ENCODE data around the gene FIP1L1.
"Not testable (repeated sequence)": the region's sequence is repeated elsewhere in the genome, so short reads cannot be mapped to it uniquely, and the experiment has no call there.

FIP1L1 gene

GRCh38 chr4:53376900-53377299, 541 bp upstream of the FIP1L1 start:
- DNase-seq (ENCODE audit: low spot score), result no peak

GRCh38 chr4:53378171-53378482, 686 bp downstream of the FIP1L1 start:
- DNase-seq (ENCODE audit: low spot score), result no peak

DNA sequence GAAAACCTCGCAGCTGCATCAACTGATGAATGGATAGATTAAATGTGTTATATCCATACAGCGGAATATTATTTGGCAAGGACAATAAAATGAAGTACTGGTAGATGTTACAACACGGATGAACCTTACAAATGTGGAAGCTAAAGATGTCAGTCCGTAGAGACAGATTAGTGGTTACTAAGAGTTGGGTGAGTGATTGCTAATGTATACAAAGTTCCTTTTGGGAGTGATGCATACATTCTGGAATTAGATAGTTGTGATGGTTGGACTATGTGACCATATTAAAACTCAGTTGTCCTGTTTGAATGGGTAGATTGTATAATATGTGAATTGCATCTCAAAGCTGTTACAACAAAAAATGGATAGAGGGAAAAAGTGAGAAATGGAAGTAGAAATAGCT, 2.8 kb downstream of the FIP1L1 start:
- DNase-seq (ENCODE audit: low spot score), result no peak

GRCh38 chr4:53409479-53409878, 32.0 kb downstream of the FIP1L1 start:
- DNase-seq (ENCODE audit: low spot score), result not testable (repeated sequence)

DNA sequence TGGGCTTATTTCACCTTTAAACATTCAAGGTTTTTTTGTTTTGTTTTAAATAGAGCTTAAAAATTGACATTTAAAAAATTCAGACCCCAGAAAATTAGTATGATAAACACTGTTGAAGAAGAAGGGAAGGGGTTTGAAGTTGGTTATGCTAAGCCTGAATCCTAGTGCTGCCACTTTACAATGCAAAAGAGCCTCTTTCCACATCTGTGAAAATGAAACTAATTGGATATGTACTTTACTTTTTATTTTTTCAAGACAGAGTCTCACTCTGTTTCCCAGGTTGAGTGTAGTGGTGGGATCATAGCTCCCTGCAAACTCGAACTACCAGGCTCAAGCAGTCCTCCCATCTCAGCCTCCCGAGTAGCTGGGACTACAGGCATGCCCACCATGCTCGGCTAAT, 41.8 kb downstream of the FIP1L1 start:
- no peak for DNase-seq (ENCODE audit: low spot score)

- DNase-seq (ENCODE audit: low spot score), result no peak
Observed at GRCh38 chr4:53421791-53422190, 44.4 kb downstream of the FIP1L1 start.

DNA sequence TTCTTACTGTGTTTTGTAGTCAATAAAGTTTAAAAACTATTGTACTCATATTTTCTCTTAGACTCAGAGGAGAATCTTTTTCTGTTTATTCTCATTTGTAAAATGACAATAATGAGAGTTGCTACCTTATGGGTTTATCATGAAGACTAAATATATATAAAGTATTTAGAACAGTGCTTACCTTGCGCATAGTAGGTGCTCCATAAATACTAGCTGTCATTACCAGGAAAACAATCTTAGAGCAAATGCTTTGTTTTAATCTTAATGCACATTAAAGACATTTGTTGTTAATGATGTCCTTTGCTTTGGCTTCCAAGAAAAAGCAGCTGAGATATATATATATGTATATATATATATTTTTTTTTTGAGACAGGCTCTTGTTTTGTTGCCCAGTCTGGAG, 44.9 kb downstream of the FIP1L1 start:
- no peak for DNase-seq (ENCODE audit: low spot score)

DNA sequence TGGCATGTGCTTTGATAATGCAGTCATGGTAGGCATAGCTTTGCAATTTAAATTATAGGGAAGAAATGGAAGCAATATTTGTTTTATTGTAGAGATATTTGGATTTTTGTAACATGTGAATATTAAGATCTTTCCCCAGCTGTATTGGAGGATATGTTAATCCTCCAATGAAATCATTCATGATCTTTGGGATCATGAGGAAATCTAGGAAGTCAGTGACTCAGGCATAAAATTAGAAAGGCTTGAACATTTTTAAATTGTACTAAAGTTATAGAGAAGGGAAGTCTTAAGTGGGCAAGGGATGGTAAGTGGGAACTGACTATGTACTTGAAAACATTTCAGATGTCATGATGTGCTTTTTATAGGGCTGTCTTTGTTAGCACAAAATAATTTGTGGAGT, 46.8 kb downstream of the FIP1L1 start:
- no peak for DNase-seq (ENCODE audit: low spot score)

GRCh38 chr4:53427366-53427765, 49.9 kb downstream of the FIP1L1 start:
- no peak for DNase-seq (ENCODE audit: low spot score)

GRCh38 chr4:53431052-53431451, 53.6 kb downstream of the FIP1L1 start:
- no peak for DNase-seq (ENCODE audit: low spot score)

GRCh38 chr4:53432528-53433424, 55.3 kb downstream of the FIP1L1 start:
- DNase-seq (ENCODE audit: low spot score), result no peak

- no peak for DNase-seq (ENCODE audit: low spot score)
Observed at GRCh38 chr4:53436251-53436650, 58.8 kb downstream of the FIP1L1 start.

- DNase-seq (ENCODE audit: low spot score), result no peak
Observed at GRCh38 chr4:53441564-53441963, 64.1 kb downstream of the FIP1L1 start.

DNA sequence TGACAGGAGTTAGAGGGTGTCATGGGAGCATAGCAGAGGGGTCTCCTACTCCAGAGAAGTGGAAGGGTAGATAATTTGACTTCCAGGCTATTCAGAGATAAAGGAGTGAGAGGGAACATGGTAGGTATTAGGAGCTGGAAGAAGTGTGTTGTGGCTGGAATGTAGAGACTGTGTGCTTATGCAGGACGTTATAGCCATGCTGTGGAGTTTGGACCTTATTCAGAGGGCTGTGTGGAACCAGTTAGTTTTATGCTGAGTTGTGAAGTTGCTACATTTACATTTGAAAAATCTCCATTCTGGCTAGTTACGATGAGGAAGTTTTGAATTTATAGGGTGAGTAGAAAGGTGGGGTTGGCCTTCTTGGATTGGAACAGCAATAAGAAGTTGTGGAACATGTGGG, 67.5 kb downstream of the FIP1L1 start:
- DNase-seq (ENCODE audit: low spot score), result no peak

DNA sequence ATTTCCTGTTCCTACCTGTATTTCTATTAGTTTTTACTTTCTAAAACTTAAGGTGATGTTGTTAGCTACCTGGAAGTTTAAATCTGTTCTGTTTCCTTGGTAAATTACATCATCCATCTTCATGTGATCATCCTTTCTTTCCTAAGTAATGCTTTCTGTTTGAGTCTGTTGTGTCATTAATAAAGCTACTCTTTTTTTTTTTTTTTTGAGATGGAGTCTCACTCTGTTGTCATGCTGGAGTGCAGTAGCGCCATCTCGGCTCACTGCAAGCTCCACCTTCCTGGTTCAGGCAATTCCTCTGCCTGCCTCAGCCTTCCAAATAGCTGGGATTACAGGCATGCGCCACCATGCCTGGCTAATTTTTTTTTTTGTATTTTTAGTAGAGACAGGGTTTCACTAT, 73.3 kb downstream of the FIP1L1 start:
- DNase-seq (ENCODE audit: low spot score), result no peak

DNA sequence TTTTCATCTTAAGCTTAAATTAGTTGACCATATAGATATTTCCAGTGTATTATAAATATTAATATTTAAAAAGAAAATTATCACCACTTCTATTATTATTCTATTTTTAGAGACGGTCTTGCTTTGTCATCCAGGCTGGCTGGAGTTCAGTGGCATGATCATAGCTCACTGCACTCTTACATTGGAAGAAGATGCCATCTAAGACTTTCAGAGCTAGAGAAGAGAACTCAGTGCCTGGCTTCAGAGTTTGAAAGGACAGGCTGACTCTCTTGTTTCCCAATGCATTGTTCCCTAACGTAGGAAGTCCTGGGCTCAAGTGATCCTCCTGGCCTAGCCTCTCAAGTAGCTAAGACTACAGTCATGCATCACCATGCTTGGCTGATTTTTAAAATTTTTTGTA, 75.9 kb downstream of the FIP1L1 start:
- DNase-seq (ENCODE audit: low spot score), result no peak

DNA sequence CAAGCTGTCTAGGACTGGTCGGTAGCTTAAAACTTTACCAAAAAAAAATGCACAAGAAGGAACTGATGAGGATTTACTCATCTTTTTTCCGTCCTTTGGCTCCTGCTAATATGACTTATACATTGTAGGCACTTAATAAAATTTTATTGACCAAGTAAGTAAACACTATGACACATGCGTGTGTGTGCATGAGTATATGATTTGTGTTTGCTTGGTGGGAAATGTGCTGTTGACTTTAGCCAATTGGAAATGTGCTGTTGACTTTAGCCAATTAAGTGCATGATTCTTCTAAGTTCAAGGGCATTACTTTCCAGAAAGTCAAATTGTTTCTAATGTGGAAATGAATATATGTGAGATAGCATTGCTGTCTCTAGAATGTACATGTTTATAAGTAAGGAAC, 78.3 kb downstream of the FIP1L1 start:
- no peak for DNase-seq (ENCODE audit: low spot score)

DNA sequence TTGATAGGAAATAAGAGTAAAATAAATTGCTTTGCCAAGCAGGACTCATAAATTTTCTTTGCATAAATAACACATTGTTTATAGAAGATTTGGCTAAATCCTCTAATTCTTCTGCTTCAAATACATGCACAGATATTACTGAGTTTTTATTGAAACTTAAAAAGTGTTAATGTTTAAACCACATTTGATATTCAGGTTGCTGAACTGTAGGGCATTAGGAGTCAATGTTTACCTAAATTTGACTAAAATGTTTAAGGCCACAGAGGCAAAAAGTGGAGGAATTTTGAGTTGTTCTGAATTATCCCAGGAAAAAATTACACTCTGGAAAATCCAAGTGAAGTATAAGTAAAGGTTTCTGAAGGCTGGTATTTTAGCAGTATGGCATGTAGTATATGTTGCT, 78.7 kb downstream of the FIP1L1 start:
- DNase-seq (ENCODE audit: low spot score), result no peak

- no peak for DNase-seq (ENCODE audit: low spot score)
Observed at GRCh38 chr4:53459548-53459947, 82.1 kb downstream of the FIP1L1 start.

DNA sequence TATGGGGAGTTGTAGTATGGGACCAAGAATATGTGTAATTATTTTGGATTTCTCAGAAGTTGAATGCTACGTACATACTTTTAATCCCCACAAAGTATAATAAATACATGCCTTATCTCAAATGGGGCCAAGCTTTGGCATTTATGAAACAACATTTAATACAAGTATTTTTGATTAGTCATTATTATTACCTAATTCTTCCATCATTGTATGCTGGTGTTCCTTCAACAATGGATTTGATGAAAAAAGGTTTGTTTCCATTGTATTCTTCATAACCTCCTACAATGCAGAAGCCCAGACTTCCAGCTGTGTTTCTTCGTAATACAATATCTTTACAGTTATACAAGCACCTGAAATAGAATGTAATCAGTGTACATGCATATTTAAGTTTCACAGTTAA, 83.8 kb downstream of the FIP1L1 start:
- DNase-seq (ENCODE audit: low spot score), result no peak

DNA sequence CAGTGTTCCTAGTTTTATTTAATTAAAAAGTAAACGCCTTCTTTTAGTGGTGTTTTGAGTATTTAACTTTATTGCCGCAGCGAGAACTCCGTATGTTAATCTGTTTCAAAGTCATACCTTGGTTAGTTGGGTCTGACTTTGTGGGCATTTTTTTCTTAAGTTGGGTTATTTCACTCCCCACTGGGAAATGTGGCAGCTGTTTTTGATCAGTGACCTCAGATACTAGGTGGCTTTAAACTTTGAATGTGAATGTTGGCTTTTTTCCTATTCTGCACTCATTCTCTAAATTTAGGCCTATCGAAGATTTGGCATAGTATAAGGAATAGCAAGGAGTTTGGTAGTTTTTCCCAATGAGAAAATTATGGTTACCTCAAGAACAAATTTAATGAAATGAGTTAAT, 85.9 kb downstream of the FIP1L1 start:
- no peak for DNase-seq (ENCODE audit: low spot score)

GRCh38 chr4:53465281-53465680, 87.8 kb downstream of the FIP1L1 start:
- no peak for DNase-seq (ENCODE audit: low spot score)

DNA sequence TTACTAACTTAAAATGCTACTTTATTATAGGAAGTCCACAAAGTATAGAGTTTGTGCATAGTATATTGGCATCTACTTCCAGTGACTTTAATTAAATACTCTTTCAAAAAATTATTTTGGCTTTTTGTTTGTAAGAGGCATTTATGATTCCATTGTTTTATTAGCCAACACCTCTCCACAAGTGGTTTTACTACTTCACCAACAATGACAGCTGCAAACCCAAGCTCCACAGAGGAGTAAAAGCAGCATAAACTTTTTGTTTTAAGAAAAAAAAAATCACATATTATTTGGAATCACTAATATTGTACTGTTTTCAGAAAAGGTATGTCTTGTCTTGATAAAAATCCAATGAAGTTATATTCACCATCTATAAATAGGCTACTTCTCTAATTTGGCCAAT, 88.5 kb downstream of the FIP1L1 start:
- no peak for DNase-seq (ENCODE audit: low spot score)

DNA sequence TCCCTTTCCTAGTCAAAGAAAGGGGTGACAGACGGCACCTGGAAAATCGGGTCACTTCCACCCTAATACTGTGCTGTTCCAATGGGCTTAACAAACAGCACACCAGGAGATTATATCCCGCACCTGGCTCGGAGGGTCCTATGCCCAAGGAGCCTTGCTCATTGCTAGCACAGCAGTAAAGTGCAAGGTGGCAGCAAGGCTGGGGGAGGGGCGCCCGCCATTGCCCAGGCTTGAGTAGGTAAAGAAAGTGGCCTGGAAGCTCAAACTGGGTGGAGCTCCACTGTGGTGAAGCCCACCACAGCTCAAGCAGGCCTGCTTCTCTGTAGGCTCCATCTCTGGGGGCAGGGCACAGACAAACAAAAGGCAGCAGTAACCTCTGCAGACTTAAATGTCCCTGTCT, 89.1 kb downstream of the FIP1L1 start:
- DNase-seq (ENCODE audit: low spot score), result not testable (repeated sequence)
